ENCODE data around the gene DYRK4. TPM values are rescaled to one million over a fixed set of nuclear protein-coding genes. Genes with fewer than 3 reads are reported as not detected.

The DYRK4 gene
- total RNA-seq, 1 donor from 2014 or later: 13.6 TPM

DNA sequence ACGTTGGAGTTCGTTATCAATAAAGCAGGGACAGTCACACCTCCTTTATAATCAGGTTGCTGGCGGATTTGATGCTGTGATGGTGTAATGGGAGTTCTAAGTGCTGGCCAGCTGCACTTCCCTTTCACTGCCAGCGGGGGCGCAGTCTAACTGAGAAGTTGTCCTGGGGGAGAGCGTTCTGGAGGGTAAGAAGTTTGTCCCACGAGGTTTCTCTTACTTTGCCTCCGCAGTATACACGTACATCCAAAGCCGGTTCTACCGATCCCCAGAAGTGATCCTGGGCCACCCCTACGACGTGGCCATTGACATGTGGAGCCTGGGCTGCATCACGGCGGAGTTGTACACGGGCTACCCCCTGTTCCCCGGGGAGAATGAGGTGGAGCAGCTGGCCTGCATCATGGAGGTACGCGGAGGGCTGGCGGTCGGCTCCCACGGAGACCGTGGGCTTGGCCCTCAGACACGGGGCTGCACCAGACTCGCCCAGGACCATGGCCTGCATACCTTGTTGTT is 42.7 kb downstream of the DYRK4 start:
- Histone ChIP-seq H3K36me3 (ENCODE audit: control insufficient read depth in 3 of 3, insufficient read depth in 3 of 3, low read length in 3 of 3) (peaks cover 0 to 9% (median 5%) of the 10 kb centered on the region in 3 donors), H3K4me3 (ENCODE audit: low read length in 3 of 3) (peak overlapping the region; percentile 91 to 99 (median 94)), H3K4me1 (ENCODE audit: control insufficient read depth in 3 of 3, insufficient read depth in 3 of 3, low read length in 3 of 3) (peaks cover 0 to 3% (median 0%) of the 10 kb centered on the region in 3 donors), H3K9me3 (ENCODE audit: control insufficient read depth in 3 of 3, low read length in 3 of 3) (no peaks in the 10 kb centered on the region), H3K9ac (ENCODE audit: low read depth in 1 of 3, low read length in 3 of 3) (peak overlapping the region; percentile 72 to 95 (median 87)), H3K27ac (ENCODE audit: low read depth, low read length) (peak overlapping the region; percentile 23), H3K27me3 (ENCODE audit: control insufficient read depth in 3 of 3, insufficient read depth in 3 of 3, low read length in 3 of 3) (no peaks in the 10 kb centered on the region)

DNA sequence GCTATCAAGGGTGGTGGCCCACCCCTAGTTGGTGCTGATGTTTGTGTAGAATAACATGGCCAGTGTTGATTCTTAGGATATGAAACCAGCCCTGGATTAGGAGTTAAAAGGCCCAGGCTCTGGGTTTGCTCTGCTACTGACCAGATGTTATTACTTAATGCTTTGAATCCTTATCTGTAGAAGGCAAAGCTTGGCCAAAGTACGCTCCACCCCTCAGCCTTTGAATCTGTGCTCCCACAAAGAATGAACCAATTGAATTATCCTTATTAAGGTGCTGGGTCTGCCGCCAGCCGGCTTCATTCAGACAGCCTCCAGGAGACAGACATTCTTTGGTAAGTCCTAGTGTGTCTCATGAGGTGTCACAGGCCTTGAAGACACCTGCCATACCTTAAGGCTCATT is 45.0 kb downstream of the DYRK4 start:
- H3K9ac ChIP-seq (ENCODE audit: low read depth in 1 of 3, low read length in 3 of 3): no peak overlapping the region
- no peak overlapping the region for H3K4me3 ChIP-seq (ENCODE audit: low read length in 3 of 3)
- no peak overlapping the region for H3K27ac ChIP-seq (ENCODE audit: low read depth, low read length)
- no peaks in the 10 kb centered on the region for H3K27me3 ChIP-seq (ENCODE audit: control insufficient read depth in 3 of 3, insufficient read depth in 3 of 3, low read length in 3 of 3)
- H3K9me3 ChIP-seq (ENCODE audit: control insufficient read depth in 3 of 3, low read length in 3 of 3): no peaks in the 10 kb centered on the region
- H3K36me3 ChIP-seq (ENCODE audit: control insufficient read depth in 3 of 3, insufficient read depth in 3 of 3, low read length in 3 of 3): peaks cover 2 to 24% (median 15%) of the 10 kb centered on the region in 3 donors
- H3K4me1 ChIP-seq (ENCODE audit: control insufficient read depth in 3 of 3, insufficient read depth in 3 of 3, low read length in 3 of 3): peaks cover 0 to 3% (median 0%) of the 10 kb centered on the region in 3 donors

DNA sequence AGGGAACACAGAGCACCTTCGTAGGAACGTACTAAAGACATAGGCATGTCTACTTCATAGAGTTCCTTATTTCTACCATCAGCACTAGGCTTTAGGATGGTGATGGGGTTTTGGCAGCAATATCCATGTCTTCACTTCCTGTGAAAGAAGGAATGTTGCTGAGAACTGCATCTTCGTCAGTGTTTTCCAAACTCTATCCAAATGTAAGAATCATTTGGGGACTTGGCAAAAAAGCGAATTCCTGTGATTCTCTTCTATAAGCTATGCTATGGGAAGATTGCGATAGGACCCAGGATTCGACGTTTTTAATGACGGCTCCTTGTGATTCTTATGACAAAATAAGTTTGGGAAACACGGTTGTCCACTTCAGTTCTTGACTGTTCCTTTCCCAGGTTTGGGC is 47.1 kb downstream of the DYRK4 start:
- H3K36me3 ChIP-seq (ENCODE audit: control insufficient read depth in 3 of 3, insufficient read depth in 3 of 3, low read length in 3 of 3): peaks cover 8 to 42% (median 29%) of the 10 kb centered on the region in 3 donors

DNA sequence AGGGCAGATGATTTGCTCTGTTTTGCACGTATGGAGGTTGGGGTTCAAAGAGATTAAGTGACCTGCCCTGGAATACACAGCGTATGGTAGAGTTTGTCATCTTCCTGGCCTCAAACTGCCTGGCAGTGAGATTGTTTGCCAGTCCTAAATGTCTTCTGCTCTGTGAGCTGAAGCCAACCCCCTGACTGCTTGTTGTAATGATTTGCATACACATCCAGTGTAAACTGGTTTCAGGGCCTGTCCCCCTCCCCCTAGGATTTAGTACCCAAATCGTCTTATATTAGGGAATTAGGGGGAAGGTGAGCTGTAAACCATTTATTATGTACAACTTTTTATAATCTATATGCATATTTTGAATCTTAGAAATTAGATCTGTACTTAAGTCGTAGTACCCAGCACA is 48.5 kb downstream of the DYRK4 start:
- Histone ChIP-seq H3K27ac (ENCODE audit: low read depth, low read length) (no peak overlapping the region), H3K4me1 (ENCODE audit: control insufficient read depth in 3 of 3, insufficient read depth in 3 of 3, low read length in 3 of 3) (no peaks in the 10 kb centered on the region), H3K36me3 (ENCODE audit: control insufficient read depth in 3 of 3, insufficient read depth in 3 of 3, low read length in 3 of 3) (peaks cover 11 to 49% (median 38%) of the 10 kb centered on the region in 3 donors), H3K4me3 (ENCODE audit: low read length in 3 of 3) (no peak overlapping the region), H3K27me3 (ENCODE audit: control insufficient read depth in 3 of 3, insufficient read depth in 3 of 3, low read length in 3 of 3) (no peaks in the 10 kb centered on the region), H3K9ac (ENCODE audit: low read depth in 1 of 3, low read length in 3 of 3) (no peak overlapping the region), H3K9me3 (ENCODE audit: control insufficient read depth in 3 of 3, low read length in 3 of 3) (no peaks in the 10 kb centered on the region)

More for the DNA sequence above, 47.1 kb downstream of the DYRK4 start:
- Histone ChIP-seq H3K27ac (ENCODE audit: low read depth, low read length) (no peak overlapping the region), H3K4me1 (ENCODE audit: control insufficient read depth in 3 of 3, insufficient read depth in 3 of 3, low read length in 3 of 3) (peaks cover 0 to 3% (median 0%) of the 10 kb centered on the region in 3 donors), H3K27me3 (ENCODE audit: control insufficient read depth in 3 of 3, insufficient read depth in 3 of 3, low read length in 3 of 3) (no peaks in the 10 kb centered on the region), H3K9ac (ENCODE audit: low read depth in 1 of 3, low read length in 3 of 3) (no peak overlapping the region), H3K9me3 (ENCODE audit: control insufficient read depth in 3 of 3, low read length in 3 of 3) (no peaks in the 10 kb centered on the region), H3K4me3 (ENCODE audit: low read length in 3 of 3) (no peak overlapping the region)

DNA sequence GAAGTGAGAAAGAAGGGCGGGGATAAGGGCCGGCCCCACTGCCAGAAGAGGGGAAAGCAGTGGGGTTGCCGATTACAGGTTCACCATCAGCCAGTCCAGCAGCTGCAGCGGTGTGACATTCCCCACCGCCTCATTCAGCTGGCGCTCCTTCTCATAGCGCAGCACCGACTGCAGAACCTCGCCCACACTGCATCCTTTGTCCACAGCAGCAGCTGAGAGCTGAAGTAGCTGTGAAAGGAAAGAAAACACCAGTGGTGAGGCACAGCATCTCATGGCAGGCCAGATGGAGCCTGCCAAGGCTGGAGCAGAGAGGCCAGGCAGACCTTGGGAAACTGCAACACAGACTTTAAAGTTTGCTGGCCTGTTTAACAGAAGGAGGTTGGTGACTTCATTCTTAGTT is 53.7 kb downstream of the DYRK4 start:
- Histone ChIP-seq H3K9ac (ENCODE audit: low read depth in 1 of 3, low read length in 3 of 3) (no peak overlapping the region), H3K4me1 (ENCODE audit: control insufficient read depth in 3 of 3, insufficient read depth in 3 of 3, low read length in 3 of 3) (no peaks in the 10 kb centered on the region), H3K36me3 (ENCODE audit: control insufficient read depth in 3 of 3, insufficient read depth in 3 of 3, low read length in 3 of 3) (peaks cover 12 to 38% (median 32%) of the 10 kb centered on the region in 3 donors), H3K27me3 (ENCODE audit: control insufficient read depth in 3 of 3, insufficient read depth in 3 of 3, low read length in 3 of 3) (no peaks in the 10 kb centered on the region), H3K4me3 (ENCODE audit: low read length in 3 of 3) (no peak overlapping the region), H3K27ac (ENCODE audit: low read depth, low read length) (no peak overlapping the region), H3K9me3 (ENCODE audit: control insufficient read depth in 3 of 3, low read length in 3 of 3) (no peaks in the 10 kb centered on the region)

DNA sequence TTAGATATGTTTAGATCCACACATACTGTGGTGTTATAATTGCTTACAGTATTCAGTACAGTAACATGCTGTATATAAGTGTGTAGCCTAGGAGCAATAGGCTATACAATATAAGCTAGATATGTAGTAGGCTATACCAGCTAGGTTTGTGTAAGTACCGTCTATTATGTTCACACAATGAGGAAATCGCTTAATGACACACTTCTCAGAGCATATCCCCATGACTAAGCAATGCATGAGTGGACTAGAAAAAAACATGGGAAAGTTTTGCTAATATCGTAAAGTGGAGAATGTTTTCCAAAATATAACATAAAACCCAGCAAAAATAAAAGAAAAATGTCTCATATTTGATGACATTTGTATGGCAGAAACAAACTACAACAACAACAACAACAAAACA is 59.5 kb downstream of the DYRK4 start:
- H3K27me3 ChIP-seq (ENCODE audit: control insufficient read depth in 3 of 3, insufficient read depth in 3 of 3, low read length in 3 of 3): no peaks in the 10 kb centered on the region
- H3K4me1 ChIP-seq (ENCODE audit: control insufficient read depth in 3 of 3, insufficient read depth in 3 of 3, low read length in 3 of 3): no peaks in the 10 kb centered on the region
- H3K9me3 ChIP-seq (ENCODE audit: control insufficient read depth in 3 of 3, low read length in 3 of 3): no peaks in the 10 kb centered on the region
- no peak overlapping the region for H3K4me3 ChIP-seq (ENCODE audit: low read length in 3 of 3)
- no peak overlapping the region for H3K27ac ChIP-seq (ENCODE audit: low read depth, low read length)
- no peak overlapping the region for H3K9ac ChIP-seq (ENCODE audit: low read depth in 1 of 3, low read length in 3 of 3)
- H3K36me3 ChIP-seq (ENCODE audit: control insufficient read depth in 3 of 3, insufficient read depth in 3 of 3, low read length in 3 of 3): no peaks in the 10 kb centered on the region

DNA sequence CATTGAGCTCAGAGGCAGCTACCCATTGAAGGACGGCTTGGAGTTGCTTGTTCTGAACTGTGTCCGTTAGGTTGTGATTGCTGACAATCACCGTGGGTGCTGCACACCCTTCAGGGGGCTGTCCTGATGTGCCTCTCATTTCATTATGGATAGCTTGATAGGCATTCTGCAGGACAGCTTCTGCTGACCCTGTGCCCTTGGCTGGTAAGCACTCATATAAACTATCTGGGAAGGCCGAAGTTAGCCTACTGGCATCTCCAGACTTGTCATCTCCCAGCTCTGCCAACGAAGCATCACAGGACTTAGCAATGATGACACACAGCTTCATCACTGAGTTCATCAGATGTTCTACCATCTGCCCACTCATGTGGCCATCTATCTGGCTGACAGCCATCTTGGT is 64.5 kb downstream of the DYRK4 start:
- Histone ChIP-seq H3K27me3 (ENCODE audit: control insufficient read depth in 3 of 3, insufficient read depth in 3 of 3, low read length in 3 of 3) (no peaks in the 10 kb centered on the region), H3K4me1 (ENCODE audit: control insufficient read depth in 3 of 3, insufficient read depth in 3 of 3, low read length in 3 of 3) (no peaks in the 10 kb centered on the region), H3K27ac (ENCODE audit: low read depth, low read length) (no peak overlapping the region), H3K9ac (ENCODE audit: low read depth in 1 of 3, low read length in 3 of 3) (no peak overlapping the region), H3K9me3 (ENCODE audit: control insufficient read depth in 3 of 3, low read length in 3 of 3) (peaks cover 0 to 2% (median 0%) of the 10 kb centered on the region in 3 donors), H3K36me3 (ENCODE audit: control insufficient read depth in 3 of 3, insufficient read depth in 3 of 3, low read length in 3 of 3) (no peaks in the 10 kb centered on the region), H3K4me3 (ENCODE audit: low read length in 3 of 3) (no peak overlapping the region)

DNA sequence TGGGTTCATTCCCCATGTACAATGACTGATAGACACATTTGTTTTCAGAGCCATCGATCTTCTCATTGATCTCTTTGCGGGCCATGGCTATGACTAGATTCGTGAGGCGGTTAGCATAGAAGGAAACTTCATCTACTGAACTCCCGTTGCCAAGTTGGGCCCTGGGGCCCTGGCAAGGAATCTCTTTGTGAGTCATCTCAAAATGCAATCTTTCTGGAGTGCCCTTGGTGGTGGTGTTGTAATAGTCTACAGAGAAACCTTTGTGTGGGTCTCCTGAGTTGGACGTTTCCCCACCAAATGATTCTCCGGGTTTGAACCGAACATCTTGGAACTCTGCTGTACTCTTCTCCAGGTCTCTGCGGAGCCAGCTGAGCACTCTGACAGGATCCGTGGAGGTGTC is 66.4 kb downstream of the DYRK4 start:
- Histone ChIP-seq H3K9ac (ENCODE audit: low read depth in 1 of 3, low read length in 3 of 3) (no peak overlapping the region), H3K4me1 (ENCODE audit: control insufficient read depth in 3 of 3, insufficient read depth in 3 of 3, low read length in 3 of 3) (no peaks in the 10 kb centered on the region), H3K27me3 (ENCODE audit: control insufficient read depth in 3 of 3, insufficient read depth in 3 of 3, low read length in 3 of 3) (no peaks in the 10 kb centered on the region), H3K4me3 (ENCODE audit: low read length in 3 of 3) (no peak overlapping the region), H3K27ac (ENCODE audit: low read depth, low read length) (no peak overlapping the region), H3K9me3 (ENCODE audit: control insufficient read depth in 3 of 3, low read length in 3 of 3) (peaks cover 0 to 2% (median 0%) of the 10 kb centered on the region in 3 donors), H3K36me3 (ENCODE audit: control insufficient read depth in 3 of 3, insufficient read depth in 3 of 3, low read length in 3 of 3) (no peaks in the 10 kb centered on the region)

DNA sequence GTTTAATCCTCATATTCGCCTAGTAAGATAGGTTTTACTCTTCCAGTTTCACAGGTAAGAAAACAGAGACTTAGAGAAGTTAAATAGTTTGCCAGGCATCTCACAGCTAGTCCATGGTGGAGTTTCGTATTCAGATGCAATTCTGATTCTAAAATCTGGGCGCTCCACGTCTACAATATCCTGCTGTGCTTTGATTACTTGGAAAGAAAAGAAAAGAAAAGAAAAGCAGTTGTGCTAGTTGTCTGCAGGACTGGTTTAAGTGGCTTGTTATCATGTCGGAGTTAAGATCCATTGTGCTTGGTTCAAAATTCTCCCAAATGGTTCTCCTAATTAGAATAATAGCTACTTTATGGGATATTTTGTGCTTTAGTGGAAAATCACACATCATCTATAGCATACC is 68.3 kb downstream of the DYRK4 start:
- H3K36me3 ChIP-seq (ENCODE audit: control insufficient read depth in 3 of 3, insufficient read depth in 3 of 3, low read length in 3 of 3): no peaks in the 10 kb centered on the region
- H3K9me3 ChIP-seq (ENCODE audit: control insufficient read depth in 3 of 3, low read length in 3 of 3): peaks cover 0 to 2% (median 0%) of the 10 kb centered on the region in 3 donors
- H3K9ac ChIP-seq (ENCODE audit: low read depth in 1 of 3, low read length in 3 of 3): no peak overlapping the region
- H3K27me3 ChIP-seq (ENCODE audit: control insufficient read depth in 3 of 3, insufficient read depth in 3 of 3, low read length in 3 of 3): no peaks in the 10 kb centered on the region
- no peak overlapping the region for H3K4me3 ChIP-seq (ENCODE audit: low read length in 3 of 3)
- H3K27ac ChIP-seq (ENCODE audit: low read depth, low read length): no peak overlapping the region
- H3K4me1 ChIP-seq (ENCODE audit: control insufficient read depth in 3 of 3, insufficient read depth in 3 of 3, low read length in 3 of 3): no peaks in the 10 kb centered on the region

DNA sequence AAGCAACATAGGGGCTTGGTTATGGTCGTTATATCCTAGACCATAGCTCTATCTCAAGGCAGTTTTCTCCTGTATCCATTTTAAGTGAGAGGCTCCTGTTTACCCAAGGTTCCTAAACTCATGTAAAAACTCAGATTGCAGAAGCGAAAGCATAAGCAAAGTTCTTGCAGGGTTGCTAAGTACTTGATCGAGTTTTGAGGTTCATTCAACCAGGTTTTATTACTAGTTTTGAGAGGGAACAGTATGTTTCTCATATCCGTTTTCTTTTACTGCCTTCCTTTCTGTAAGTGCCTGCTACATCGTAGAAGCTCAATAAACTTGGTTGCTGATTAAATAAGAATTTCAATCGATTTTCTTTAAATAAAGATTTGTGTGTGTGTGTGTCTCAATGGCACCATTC is 81.7 kb downstream of the DYRK4 start:
- H3K4me1 ChIP-seq (ENCODE audit: control insufficient read depth in 3 of 3, insufficient read depth in 3 of 3, low read length in 3 of 3): peaks cover 4 to 7% (median 4%) of the 10 kb centered on the region in 3 donors
- H3K9me3 ChIP-seq (ENCODE audit: control insufficient read depth in 3 of 3, low read length in 3 of 3): no peaks in the 10 kb centered on the region
- H3K4me3 ChIP-seq (ENCODE audit: low read length in 3 of 3): no peak overlapping the region
- no peak overlapping the region for H3K9ac ChIP-seq (ENCODE audit: low read depth in 1 of 3, low read length in 3 of 3)
- H3K27me3 ChIP-seq (ENCODE audit: control insufficient read depth in 3 of 3, insufficient read depth in 3 of 3, low read length in 3 of 3): no peaks in the 10 kb centered on the region
- H3K27ac ChIP-seq (ENCODE audit: low read depth, low read length): no peak overlapping the region
- no peaks in the 10 kb centered on the region for H3K36me3 ChIP-seq (ENCODE audit: control insufficient read depth in 3 of 3, insufficient read depth in 3 of 3, low read length in 3 of 3)

All from skeletal muscle tissue (tissue), 4 donors.